NCI-H146 (cell line): ENCODE measurements around the gene BMF.

Experiments
- DNase-seq: peaks from one replicate; lab custom pipeline; 2025; lab: John Stamatoyannopoulos, UW

Gene BMF

DNA sequence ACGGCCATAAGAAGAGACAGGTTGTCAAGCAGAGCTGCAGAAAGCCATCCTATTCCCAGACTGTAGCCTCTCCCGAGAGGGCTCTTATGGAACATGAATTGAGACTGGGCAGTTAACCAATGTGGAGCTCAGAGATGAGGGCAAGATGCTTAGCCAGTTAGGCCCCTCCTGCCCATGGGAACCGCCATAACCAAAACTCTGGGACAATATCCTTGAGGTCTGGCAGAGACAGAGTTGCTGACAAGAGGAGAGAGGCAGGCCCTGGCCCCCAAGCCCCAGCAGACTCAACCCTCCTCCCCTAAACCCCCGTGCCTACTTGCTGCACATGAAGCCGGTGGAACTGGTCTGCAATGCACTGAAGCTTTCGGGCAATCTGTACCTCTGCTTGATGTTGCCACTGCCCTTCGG, 4.8 kb downstream of the BMF start:
- DNase-seq, result no peak

DNA sequence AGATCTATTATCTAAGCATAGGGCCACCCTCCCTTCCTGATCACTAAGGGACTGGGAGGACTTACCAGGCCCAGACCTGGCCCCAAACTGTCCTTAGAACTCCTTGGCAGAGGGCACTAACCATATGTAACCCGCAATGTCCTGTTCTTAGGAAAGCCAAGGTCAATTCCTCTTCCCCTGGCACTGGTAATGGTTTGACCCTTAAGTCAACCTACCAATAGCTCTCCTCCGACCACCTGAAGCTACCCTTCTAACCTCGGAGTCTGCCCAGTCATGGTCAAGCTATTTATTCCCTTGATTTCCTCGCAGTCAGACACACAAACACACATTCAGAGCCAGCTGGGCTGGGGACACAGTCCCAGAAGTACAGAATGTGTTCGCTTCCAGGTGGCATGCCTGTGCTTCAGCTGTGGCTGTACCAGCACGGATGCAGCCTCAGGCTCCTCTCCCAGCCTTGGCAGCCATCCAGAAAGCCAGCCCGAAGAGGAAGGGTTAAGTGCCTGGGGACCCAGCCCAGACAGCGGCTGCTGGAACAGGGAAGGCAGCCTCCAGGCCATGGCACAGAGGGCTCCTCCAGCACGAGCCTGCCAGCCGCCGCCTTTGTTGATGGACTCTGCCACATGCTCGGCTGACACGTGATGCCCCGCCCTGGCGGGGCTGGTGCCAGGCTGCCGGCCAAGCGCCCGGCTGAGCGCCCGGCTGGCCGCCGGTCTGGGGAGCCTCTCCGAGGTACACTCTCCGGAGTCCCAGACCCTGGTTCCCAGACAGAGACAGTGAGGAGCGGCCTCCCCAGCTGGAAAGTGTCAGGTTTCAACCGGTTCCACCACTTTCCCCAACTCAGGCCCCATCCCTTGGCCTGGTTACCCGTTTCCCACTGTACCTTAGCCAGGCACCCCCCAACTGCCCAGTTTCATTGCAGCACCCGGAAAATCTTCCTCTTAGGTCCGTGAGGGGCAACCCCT, 5.5 kb downstream of the BMF start:
- peak; percentile 80 for DNase-seq

DNA sequence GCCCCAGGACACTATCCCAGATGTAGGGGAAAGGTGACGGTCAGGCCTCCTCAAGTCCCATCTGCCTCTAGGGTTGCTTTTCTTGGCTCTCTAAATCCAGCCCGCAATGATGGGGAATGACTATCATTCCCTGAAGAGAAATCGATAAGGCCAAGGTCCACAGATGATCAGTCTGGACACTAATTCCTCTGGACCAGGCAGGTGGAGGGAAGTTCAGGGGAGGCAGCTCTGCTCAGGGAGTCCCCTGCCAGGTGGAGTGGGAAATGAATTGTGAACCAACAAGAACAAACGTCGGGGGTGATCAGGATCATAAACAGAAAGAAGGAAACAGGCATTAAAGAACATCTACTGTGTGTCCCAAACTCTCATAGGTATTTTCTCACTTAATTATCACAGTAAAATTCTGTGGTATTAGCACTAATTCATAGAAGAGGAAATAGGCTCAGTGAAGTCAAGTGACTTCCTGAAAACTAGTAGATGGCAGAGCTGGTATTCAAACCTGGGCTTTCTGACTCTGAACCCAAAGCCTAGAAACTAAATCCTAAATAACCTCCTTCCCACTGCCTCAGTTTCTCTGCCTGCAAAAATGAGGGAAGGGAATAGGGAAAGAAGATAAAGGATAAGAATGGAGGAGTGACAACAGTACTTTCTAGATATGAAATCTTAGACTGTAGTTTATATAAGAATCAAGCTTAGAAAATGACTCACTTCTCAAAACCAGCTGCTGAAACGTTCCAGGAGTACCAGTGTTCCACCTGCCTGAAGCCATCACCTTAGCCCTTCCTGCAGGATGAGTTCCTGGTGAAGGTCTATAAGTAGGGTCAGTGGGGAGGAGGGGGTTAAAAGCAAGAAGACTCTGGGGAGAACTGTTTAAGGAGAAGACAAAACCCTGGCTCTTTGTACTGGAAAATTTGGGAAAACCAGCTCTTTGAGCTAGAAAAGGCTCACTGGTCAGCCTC, 7.5 kb downstream of the BMF start:
- DNase-seq, result peak; percentile 21

DNA sequence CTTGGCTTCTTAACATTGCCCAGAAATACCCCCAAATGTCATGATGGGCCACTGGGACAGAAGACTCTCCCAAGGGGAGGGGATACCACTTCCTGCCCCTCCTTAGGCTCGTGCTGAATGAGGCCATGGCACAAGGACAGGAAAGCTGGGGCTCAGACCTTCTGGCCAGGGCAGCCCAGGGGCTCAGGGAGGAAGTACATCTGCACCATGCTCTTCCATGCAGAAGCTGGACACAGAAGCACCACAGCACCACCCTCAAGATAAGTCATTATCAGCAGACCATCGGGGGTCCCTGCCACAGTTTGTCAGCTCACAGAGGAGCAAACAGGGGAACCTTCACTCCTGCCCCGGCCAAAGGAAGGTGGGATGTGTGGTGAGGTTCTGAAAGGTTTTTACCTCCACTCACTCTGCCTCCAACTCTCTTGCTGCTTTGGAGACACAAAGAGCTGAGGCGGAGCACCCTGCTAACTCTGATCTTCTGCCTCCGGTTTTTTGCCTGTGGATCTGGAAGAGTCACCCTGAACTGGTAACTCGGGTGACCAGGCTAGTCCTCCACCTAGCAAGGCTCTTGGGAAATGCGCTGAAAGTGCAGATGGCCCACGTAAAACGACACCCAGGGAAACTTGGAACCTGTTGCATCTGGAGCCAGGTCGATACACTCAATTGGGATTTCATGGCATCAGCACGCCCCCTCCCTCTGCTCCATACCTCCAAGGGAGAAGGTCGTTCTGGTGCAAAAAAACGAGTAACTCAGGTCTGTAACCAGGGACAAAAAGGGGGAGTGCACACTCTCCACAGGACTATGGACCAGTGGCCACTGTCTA, 8.3 kb downstream of the BMF start:
- DNase-seq, result no peak

DNA sequence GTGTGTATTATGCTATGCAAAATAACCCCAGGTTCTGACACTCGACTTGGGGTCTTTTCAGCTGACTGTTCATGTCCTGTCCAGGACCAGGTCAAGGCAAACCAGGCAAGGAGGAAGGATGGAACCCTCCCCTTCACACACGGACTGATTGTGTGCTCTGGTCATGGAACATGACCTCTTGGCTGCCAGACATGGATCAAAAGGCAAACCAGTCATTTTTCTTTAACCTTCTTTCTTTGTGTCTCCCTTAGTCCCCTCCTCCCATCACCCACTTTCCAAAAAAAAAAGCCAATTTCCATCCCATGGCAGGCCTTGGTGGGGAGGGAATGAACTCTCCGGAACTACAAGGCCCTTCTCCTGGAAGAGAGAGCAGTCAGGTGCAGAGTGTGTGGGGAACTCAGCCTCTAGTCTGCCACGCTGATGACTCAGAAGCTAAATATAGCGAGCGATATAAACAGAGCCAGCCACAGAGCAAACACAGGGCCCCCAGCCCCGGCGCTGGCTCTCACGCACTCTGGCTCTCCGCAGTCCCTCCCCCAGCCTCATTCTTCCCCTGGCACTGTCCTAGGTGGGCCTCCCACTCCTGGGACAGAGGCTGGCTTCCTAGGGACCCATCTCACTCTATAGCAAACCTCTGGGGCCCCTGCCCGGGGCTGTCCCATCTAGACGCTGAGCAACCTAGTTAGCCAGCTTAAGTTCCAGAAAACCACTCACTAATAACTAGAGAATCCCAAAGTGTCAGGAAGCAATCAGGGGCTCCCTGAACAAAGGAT, 10.0 kb downstream of the BMF start:
- peak; percentile 88 for DNase-seq

DNA sequence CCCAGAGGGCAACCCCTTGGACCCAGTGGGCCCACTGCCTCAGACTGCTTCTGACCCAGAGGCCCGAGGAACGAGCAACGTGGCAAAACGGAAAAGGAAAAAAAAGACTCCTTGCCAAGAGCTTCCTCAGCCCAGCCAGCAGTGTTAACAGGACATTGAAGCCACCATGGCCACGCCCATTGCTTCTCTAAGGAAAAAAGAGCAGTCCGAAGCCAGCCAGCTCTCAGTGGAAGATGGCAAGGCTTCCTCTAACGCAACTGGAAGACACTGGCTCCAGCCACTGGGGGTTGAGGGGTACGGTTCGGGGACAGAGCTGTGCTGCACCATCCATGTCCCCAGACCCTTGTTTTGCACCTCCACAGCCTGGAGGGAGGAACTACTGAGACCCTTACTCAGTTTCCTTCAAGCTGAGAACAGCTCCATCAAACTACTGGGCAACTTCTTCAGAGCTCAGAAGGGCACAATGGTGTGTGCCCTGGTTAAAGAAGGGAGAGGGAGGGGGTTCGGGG, 10.7 kb downstream of the BMF start:
- DNase-seq, result peak; percentile 15

DNA sequence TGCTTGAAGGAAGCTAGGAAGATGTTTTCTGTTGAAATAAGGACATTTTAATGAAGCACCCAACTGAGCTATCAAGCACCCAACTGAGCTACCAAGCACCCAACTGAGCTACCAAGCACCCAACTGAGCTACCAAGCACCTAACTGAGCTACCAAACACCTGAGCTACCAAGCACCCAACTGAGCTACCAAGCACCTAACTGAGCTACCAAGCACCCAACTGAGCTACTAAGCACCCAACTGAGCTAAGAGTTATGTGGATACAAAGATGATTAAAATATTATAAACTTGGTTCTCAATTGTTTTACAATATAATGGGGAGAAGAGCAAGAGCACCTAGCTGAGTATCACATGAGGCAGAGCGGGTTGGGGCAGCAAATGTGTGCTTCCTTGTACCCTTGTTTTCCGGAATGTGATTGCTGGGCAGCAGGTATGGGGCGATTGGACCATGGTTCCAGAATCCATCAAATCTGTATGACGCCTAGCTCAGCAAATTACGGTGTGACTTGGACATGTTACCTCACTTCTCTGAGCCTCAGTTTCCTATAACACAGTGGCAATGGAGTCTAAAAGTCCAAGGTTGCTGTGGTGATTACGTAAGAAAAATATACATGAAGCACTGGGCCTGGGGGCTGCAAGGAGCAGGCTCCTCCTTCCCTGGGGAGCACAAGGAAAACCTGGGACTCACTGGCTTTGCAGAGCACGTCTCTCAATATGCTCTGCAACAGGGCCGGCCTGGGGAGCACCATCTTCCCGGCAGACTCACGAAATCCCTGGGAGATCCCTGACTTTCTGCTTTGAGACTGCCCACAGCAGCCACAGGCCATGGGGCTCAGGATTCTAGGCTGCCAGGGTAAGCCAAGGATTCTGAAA, 11.3 kb downstream of the BMF start:
- DNase-seq, result no peak

DNA sequence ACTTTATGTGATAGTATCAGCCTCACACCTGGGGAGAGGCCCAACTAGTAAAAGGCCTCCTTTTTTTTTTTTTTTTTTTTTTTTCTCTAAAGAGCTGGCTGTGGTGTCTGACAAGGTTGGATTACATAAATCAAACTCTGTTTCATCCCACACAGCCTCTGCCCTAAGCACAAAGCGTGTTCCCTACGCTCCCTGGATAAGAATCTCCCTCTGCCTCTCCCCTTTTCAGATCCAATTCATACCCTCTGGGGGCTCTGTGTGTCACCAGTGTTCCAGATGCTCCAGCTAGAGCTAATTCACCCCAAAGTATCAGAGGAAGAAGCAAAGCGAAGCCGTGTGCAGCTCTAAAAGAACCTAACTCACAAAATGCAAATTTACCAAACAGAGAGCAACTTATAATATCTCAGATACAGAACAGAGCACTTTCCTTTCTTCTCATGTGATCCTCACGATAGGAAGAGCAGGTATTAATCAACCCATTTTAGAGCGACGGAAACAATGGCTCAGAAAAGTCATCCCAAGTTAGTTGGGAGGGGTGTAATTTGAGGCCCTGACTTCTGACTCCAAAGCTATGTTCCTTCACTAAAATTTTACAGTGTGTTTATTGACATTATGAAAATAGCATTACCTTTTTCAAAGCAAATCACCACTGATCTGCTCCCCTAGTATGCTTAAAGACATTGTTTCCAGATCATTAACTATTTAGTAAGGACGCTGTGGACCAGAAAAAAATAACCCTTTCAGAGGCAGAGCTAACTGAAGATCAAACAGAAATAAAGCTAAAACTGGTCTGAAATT, 12.4 kb downstream of the BMF start:
- DNase-seq, result no peak

DNA sequence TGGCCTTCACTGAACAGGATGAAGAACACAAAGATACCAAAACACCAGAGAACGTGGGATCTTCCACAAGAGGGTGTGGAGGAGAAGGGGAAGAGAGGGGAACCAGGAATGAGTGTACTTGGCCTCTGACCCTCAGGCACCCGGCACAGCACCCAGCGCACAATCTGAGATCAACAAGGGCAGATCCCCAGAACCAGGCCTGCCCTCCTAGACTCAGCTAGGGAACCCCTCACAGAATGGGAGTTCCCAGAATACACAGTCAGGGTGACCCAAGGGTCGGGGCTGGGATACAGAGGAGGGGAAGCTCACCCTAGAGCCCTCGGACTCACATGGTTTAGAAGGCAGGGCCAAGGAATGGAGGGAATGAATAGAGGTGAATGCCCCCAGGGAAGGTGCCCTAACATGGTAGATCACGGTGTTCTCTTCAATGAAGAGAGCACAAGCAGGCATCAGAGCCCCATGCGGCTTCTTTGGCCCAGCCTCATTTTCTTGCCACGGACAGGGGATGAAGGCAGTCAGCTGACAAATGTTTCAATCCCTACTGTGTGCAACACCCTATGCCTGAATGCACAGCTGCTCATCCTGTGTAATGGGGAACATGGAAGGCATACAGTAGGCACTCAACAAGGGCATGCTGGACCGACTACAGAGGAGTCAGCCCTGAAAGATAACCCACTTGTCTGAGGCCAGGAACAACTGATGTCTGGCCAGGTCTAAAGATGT, 13.1 kb downstream of the BMF start:
- DNase-seq, result no peak

DNA sequence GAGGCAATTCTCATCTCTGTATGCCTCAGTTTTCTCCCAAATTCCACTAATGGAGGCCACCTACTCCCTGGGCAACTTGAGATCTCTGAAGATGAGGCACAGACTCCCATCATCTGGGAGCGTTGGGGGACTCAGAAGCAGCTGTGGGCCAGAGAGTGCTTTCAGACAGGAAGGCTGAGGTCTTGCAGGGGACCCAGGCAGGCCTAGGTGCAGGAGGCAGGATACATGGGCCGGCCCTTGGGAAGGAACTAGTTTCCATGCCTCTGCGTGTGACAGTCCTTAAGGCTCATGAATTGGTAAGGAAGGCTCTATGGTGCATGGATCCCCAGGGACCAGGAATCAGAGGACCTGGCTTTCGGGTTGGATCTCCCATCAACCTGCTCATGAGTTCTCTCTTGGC, 14.5 kb downstream of the BMF start:
- no peak for DNase-seq

DNA sequence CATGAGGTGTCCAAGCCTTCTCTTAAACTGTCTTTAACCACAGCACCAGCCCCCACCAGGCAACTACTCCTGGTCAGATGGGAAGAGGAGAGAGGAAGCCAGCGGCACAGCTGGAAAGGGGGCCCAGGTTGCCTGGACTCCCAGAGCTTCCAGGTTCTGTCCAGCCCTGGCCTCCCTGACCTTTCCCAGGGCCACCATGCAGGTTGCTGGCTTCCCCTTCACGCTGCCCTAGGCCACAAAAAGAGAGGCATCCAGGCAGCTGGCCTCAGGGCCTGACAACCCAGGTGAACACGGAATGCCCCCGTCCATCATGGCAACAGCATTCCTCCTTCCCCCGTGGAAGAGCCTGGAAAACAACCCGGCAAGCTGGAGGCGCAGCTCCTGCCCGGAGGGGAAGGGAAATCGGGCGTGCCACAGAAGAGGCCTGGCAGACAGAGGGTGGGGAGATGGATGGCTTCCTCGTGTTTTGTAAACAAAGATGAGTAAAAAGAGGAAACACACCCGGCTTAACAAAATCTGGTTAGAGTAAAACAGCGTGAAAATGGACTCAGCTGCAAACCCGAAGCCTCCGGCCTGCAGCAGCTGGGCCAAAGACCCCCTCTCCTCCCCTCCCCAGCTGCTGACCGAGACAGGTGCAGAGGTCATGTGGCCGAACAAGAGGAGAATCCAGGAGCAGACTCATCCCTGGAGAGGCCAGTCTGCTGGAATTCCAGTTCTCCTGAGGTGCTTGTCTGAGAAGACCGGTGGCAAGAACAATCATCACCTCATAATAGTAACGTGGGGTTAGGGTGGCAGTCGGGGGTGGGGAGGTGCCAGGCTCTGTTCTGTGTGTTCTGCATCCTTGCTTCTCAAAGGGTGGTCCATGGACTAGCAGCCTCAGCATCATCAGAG, 15.5 kb downstream of the BMF start:
- peak; percentile 34 for DNase-seq

DNA sequence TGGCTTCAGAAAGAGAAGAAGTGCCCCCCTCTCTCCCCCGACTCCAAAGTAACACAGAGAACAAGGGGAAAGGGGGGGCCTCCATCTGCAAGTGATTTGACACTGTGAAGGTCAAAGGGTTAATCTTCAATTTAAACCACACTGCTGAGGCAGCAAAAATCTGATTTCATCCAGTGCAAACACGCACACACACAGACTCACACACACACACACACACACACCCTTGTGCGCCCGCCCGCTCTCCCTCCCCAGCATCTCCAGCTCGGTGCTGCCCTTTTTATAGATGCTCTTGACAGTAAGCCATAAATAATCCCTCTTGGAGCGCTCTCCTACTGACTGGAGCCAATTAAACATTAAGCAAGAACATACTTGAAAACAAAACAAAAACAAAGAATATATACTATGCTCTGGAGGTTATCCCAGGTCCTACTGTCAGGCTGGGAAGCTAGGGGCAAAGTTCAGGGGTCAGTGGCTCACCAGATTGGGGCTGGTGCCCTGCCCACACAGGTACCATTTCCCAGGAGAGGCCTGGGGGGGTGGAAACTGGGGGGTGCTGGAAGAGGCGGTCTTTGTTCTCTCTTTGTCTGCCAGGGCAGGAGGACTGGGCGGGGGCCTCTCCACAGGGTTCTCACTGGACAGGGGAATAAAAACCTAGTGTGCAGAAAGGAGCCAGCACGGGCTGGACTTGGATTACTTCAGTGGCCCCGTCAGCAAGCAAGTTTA, 16.3 kb downstream of the BMF start:
- peak; percentile 71 for DNase-seq

DNA sequence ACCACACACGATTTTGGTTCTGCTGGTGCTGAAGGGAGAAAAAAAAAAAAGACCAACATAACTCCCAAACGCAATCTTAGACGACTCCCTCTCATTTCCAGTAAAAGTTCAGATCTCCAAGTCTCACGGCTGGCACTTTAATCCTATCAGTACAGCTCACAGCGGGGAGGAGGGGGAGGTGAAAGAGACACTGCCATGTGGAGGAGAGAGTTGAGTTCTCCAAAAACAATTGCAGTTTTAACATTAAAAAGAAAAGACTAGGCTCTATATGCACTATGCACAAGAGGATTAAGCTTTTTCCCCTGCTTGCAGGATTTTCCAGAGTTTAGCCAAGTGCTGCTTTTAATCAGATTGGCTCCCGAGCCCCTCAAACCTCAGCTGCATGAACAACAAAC, 16.8 kb downstream of the BMF start:
- DNase-seq, result no peak

DNA sequence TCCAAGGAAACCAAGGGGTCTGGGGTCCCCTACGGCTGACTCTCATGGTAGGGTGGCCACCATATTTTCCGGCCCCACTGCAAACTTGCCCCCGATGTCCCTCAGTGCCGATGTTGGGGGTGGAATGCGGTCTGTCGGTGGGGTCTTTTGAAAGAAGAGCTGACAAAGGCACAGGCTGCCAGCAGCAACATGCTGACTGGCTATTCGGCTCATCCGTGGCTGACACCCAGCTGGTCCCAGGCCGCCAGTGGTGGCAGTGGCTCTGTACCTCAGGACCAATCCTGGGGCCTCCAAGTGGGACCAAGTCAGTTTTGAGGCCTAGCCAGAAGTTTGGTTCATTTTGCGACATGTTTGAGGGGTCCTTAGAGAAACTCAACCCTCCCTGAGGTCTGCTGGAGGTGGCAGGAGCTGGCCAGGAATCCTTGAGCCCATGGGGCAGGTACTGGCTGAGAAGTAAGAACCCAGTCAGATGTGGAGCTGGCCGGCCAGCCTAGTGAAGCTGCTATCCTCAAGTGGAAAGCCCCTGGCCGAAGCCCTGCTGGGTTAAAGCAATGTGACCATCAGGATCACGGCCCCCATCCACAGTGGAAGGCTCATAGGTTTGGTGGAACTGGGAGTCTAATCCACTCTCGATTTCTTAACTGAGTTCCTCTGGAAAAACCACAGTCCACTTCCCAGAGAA, 17.8 kb downstream of the BMF start:
- no peak for DNase-seq

DNA sequence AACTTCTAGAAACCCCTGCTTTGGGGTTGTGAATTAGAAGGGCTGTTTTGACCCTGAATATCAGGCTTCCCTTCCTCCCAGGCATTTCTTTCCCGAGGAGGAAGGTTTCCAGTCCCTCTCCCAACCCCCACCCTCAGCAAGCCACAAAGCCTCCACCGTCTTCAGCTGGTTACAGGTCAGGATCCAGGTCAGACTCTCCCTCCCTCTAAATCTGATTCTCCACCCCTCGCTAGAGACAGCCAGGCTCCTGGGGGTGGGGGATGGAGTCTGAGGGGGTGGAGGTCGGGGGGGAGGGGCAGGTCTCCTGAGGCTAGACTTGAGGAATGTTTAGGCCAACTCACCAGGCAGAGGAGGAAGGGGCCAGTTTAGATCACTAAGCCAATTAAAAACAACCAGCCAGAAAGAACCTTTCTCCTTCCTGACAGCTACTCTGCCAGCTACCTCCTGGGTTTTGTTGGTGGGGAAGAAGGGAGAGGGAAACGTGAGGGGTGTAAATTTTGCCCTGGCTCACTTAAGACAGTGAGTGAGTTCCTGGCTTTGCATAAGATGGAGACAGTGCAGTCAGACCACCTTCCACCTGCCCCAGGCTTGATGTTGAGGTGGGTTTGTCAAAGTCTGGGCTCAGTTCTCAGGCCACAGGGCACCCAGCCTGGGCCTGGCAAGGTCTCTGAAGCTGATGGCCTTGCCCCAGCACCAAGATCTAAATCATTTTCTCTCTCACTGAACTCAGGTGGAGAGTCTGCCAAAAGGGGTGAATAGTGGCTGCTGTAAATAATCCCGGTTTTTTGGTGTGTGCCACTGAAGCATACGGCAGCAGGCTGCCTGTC, 19.5 kb downstream of the BMF start:
- no peak for DNase-seq
